ENCODE data around the gene PHRF1. TPM values are rescaled to one million over a fixed set of nuclear protein-coding genes. Genes with fewer than 3 reads are reported as not detected.

The PHRF1 gene
- total and polyA plus RNA-seq, 11 donors: 11.6 to 21.3 (median 18.1) TPM

- intact Hi-C loops (cut with DNase I): loop anchor here in 1 of 10 donors (5.0 kb wide), 1 partner anchor 41 kb away; the partner anchor contains the start of gene PHRF1
- no peak overlapping the region for H3K4me3 ChIP-seq
These were observed 41.8 kb downstream of the PHRF1 start for GRCh38 chr11:617912-618682.

GRCh38 chr11:618856-619627 is 42.8 kb downstream of the PHRF1 start:
- TF ChIP-seq, protein P1, sequence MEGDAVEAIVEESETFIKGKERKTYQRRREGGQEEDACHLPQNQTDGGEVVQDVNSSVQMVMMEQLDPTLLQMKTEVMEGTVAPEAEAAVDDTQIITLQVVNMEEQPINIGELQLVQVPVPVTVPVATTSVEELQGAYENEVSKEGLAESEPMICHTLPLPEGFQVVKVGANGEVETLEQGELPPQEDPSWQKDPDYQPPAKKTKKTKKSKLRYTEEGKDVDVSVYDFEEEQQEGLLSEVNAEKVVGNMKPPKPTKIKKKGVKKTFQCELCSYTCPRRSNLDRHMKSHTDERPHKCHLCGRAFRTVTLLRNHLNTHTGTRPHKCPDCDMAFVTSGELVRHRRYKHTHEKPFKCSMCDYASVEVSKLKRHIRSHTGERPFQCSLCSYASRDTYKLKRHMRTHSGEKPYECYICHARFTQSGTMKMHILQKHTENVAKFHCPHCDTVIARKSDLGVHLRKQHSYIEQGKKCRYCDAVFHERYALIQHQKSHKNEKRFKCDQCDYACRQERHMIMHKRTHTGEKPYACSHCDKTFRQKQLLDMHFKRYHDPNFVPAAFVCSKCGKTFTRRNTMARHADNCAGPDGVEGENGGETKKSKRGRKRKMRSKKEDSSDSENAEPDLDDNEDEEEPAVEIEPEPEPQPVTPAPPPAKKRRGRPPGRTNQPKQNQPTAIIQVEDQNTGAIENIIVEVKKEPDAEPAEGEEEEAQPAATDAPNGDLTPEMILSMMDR (IDR thresholded peaks at IDR 0.05): no peak
- no peak for TF ChIP-seq POLR2A (IDR thresholded peaks at IDR 0.05)
- H3K9me3 ChIP-seq: no peaks in the 10 kb centered on the region
- H3K36me3 ChIP-seq: peaks cover 0 to 13% (median 0%) of the 10 kb centered on the region in 9 donors
- no peak overlapping the region for H3K27ac ChIP-seq
- intact Hi-C loops (cut with DNase I): loop anchor here in 1 of 10 donors (5.0 kb wide), 1 partner anchor 42 kb away; the partner anchor contains the start of gene PHRF1
- DNase-seq: no peak
- WGBS, 4 donors: 89 to 95% (median 94%) methylated on average over 20 to 24 of the region's 24 CpGs
- peaks cover 8 to 26% (median 17%) of the 10 kb centered on the region in 12 donors for H3K4me1 ChIP-seq
- no peak for ATAC-seq
- H3K4me3 ChIP-seq: no peak overlapping the region
- H3K27me3 ChIP-seq: peaks cover 0 to 2% (median 0%) of the 10 kb centered on the region in 9 donors

More at GRCh38 chr11:617912-618682, 41.8 kb downstream of the PHRF1 start:
- no peaks in the 10 kb centered on the region for H3K9me3 ChIP-seq
- DNase-seq (no peak), ATAC-seq (no peak)
- peaks cover 0 to 20% (median 3%) of the 10 kb centered on the region in 9 donors for H3K36me3 ChIP-seq
- H3K4me1 ChIP-seq: peaks cover 8 to 34% (median 21%) of the 10 kb centered on the region in 12 donors
- no peak for TF ChIP-seq POLR2A (IDR thresholded peaks at IDR 0.05)
- TF ChIP-seq, protein P1 (IDR thresholded peaks at IDR 0.05): no peak
- no peaks in the 10 kb centered on the region for H3K27me3 ChIP-seq
- WGBS, 4 donors: 92 to 96% (median 94%) methylated on average over 23 to 25 of the region's 25 CpGs
- H3K27ac ChIP-seq: no peak overlapping the region

GRCh38 chr11:619628-620050 is 43.4 kb downstream of the PHRF1 start:
- Histone ChIP-seq H3K27me3 (peaks cover 0 to 8% (median 0%) of the 10 kb centered on the region in 9 donors), H3K36me3 (peaks cover 0 to 7% (median 0%) of the 10 kb centered on the region in 9 donors), H3K4me1 (peaks cover 3 to 20% (median 11%) of the 10 kb centered on the region in 12 donors), H3K27ac (no peak overlapping the region), H3K4me3 (no peak overlapping the region), H3K9me3 (no peaks in the 10 kb centered on the region)
- intact Hi-C loops (cut with DNase I): loop anchor here in 1 of 10 donors (5.0 kb wide), 1 partner anchor 42 kb away; the partner anchor contains the start of gene PHRF1
- no peak for ATAC-seq
- no peak for DNase-seq
- 95 to 97% (median 96%) methylated on average over 20 to 22 of the region's 22 CpGs for WGBS, 4 donors
- no peak for TF ChIP-seq POLR2A (IDR thresholded peaks at IDR 0.05)
- TF ChIP-seq, protein P1 (IDR thresholded peaks at IDR 0.05): no peak

All from heart left ventricle (tissue), 16 donors.